RWPE2 (cell line): ENCODE measurements around the gene RAB17.

Source experiments
- ATAC-seq: fragments of 200-7000 bp; cut with Tn5 transposase; 3 replicates; pipeline ENCODE4 v1.9.1; 2021; ENCODE audit warnings: low read depth
- DNase-seq: peaks from one replicate; pipeline ENCODE4 v3.0.0-alpha.2; 2020; ENCODE audit warnings: low spot score
- H3K27ac ChIP-seq: fragments of 450-650 bp; 2 replicates; pipeline ENCODE4 v1.5.1; 2017; ENCODE audit warnings: mild to moderate bottlenecking; ENCODE audit not compliant: poor library complexity, severe bottlenecking
- H3K27me3 ChIP-seq: fragments of 250-450 bp; sonication (Bioruptor Pico); 2 replicates; pipeline ENCODE4 v1.5.1; 2021; ENCODE audit warnings: mild to moderate bottlenecking, moderate library complexity; ENCODE audit not compliant: insufficient read depth, poor library complexity, severe bottlenecking
- H3K36me3 ChIP-seq: fragments of 250-450 bp; sonication (Bioruptor Pico); 2 replicates; pipeline ENCODE4 v1.5.1; 2020; ENCODE audit warnings: low read depth, mild to moderate bottlenecking, moderate library complexity
- H3K4me1 ChIP-seq: fragments of 250-450 bp; sonication (Bioruptor Pico); 2 replicates; pipeline ENCODE4 v1.5.1; 2021; ENCODE audit warnings: mild to moderate bottlenecking, moderate library complexity; ENCODE audit not compliant: insufficient read depth, poor library complexity, severe bottlenecking
- H3K4me3 ChIP-seq: fragments of 250-450 bp; sonication (Bioruptor Pico); 2 replicates; pipeline ENCODE4 v1.5.1; 2021; ENCODE audit warnings: mild to moderate bottlenecking, moderate library complexity; ENCODE audit not compliant: severe bottlenecking
- H3K9me3 ChIP-seq: fragments of 250-450 bp; sonication (Bioruptor Pico); 2 replicates; pipeline ENCODE4 v1.5.1; 2021; ENCODE audit warnings: mild to moderate bottlenecking, moderate library complexity; ENCODE audit not compliant: severe bottlenecking
- CTCF ChIP-seq: fragments of 450-650 bp; IDR thresholded peaks from one replicate; pipeline ENCODE4 v1.5.1; 2017; ENCODE audit warnings: mild to moderate bottlenecking, moderate library complexity; ENCODE audit not compliant: poor library complexity, severe bottlenecking

The RAB17 gene

GRCh38 chr2:237603718-237604362 lies 13.3 kb upstream of the RAB17 start:
- H3K36me3 ChIP-seq, result no peaks in the 10 kb centered on the region
- H3K4me3 ChIP-seq, result no peak overlapping the region
- H3K9me3 ChIP-seq, result no peaks in the 10 kb centered on the region
- ATAC-seq (peak; percentile 66; the same call in 2 of the 3 replicates), DNase-seq (no peak)
- TF ChIP-seq CTCF, result no peak
- H3K4me1 ChIP-seq, result no peaks in the 10 kb centered on the region
- H3K27ac ChIP-seq, result no peak overlapping the region
- H3K27me3 ChIP-seq, result no peaks in the 10 kb centered on the region

- Histone ChIP-seq H3K4me1 (no peaks in the 10 kb centered on the region), H3K4me3 (no peak overlapping the region), H3K27me3 (no peaks in the 10 kb centered on the region), H3K27ac (no peak overlapping the region), H3K9me3 (no peaks in the 10 kb centered on the region), H3K36me3 (no peaks in the 10 kb centered on the region)
- DNase-seq, result no peak
- no peak for ATAC-seq
- no peak for TF ChIP-seq CTCF
These were observed 12.6 kb upstream of the RAB17 start for GRCh38 chr2:237603049-237603717.

GRCh38 chr2:237602409-237602808 lies 11.9 kb upstream of the RAB17 start:
- Histone ChIP-seq H3K27me3 (no peaks in the 10 kb centered on the region), H3K4me1 (no peaks in the 10 kb centered on the region), H3K27ac (no peak overlapping the region), H3K4me3 (no peak overlapping the region), H3K36me3 (no peaks in the 10 kb centered on the region), H3K9me3 (no peaks in the 10 kb centered on the region)
- TF ChIP-seq CTCF, result no peak
- ATAC-seq, result no peak
- DNase-seq, result no peak

GRCh38 chr2:237601453-237602116 lies 11.1 kb upstream of the RAB17 start:
- Histone ChIP-seq H3K27me3 (no peaks in the 10 kb centered on the region), H3K4me1 (no peaks in the 10 kb centered on the region), H3K27ac (no peak overlapping the region), H3K9me3 (no peaks in the 10 kb centered on the region), H3K4me3 (no peak overlapping the region), H3K36me3 (no peaks in the 10 kb centered on the region)
- no peak for TF ChIP-seq CTCF
- ATAC-seq (no peak), DNase-seq (no peak)
